HEK293T (cell line): ENCODE measurements around the gene COQ9.

Experiments used
- ARNT ChIP-seq: fragments of 450-650 bp; IDR thresholded peaks from 2 replicates; pipeline ENCODE4 v1.6.1; 2017; ENCODE audit warnings: mild to moderate bottlenecking
- BHLHE40 ChIP-seq: fragments of 450-650 bp; IDR thresholded peaks from 2 replicates; pipeline ENCODE4 v1.6.1; 2016; ENCODE audit warnings: mild to moderate bottlenecking, moderate library complexity, borderline replicate concordance
- CTBP1 ChIP-seq: fragments of 450-650 bp; IDR thresholded peaks from 2 replicates; pipeline ENCODE4 v1.6.1; 2016; ENCODE audit warnings: borderline replicate concordance
- ELF4 ChIP-seq: fragments of 450-650 bp; IDR thresholded peaks from 2 replicates; pipeline ENCODE4 v1.6.1; 2017; ENCODE audit warnings: antibody characterized with exemption
- FOXA1 ChIP-seq: fragments of 450-650 bp; IDR thresholded peaks from 2 replicates; pipeline ENCODE4 v1.6.1; 2016; ENCODE audit warnings: mild to moderate bottlenecking
- FOXM1 ChIP-seq: fragments of 450-650 bp; IDR thresholded peaks from 2 replicates; pipeline ENCODE4 v1.6.1; 2017; ENCODE audit warnings: mild to moderate bottlenecking, borderline replicate concordance
- HDGF ChIP-seq: fragments of 450-650 bp; IDR thresholded peaks from 2 replicates; pipeline ENCODE4 v1.6.1; 2017; ENCODE audit warnings: antibody characterized with exemption, borderline replicate concordance
- NFRKB ChIP-seq: fragments of 450-650 bp; IDR thresholded peaks from 2 replicates; pipeline ENCODE4 v1.6.1; 2016; ENCODE audit warnings: mild to moderate bottlenecking, moderate library complexity
- PKNOX1 ChIP-seq: fragments of 450-650 bp; IDR thresholded peaks from 2 replicates; pipeline ENCODE4 v1.6.1; 2016
- SP1 ChIP-seq: fragments of 450-650 bp; IDR thresholded peaks from 2 replicates; pipeline ENCODE4 v1.6.1; 2017
- SUZ12 ChIP-seq: fragments of 450-650 bp; IDR thresholded peaks from 2 replicates; pipeline ENCODE4 v1.6.1; 2016; ENCODE audit warnings: mild to moderate bottlenecking

GRCh38 chr16:57505169-57505568 is 57.9 kb downstream of the COQ9 start:
- no peak for TF ChIP-seq ELF4
- TF ChIP-seq FOXA1: no peak
- no peak for TF ChIP-seq ARNT
- TF ChIP-seq SUZ12: no peak
- TF ChIP-seq HDGF: no peak
- TF ChIP-seq CTBP1: no peak
- no peak for TF ChIP-seq SP1
- no peak for TF ChIP-seq PKNOX1
- TF ChIP-seq BHLHE40: no peak
- no peak for TF ChIP-seq NFRKB
- no peak for TF ChIP-seq FOXM1
